Measurements from ENCODE around the gene ZNF574.

The ZNF574 gene

GRCh38 chr19:42130254-42130573 lies 54.2 kb downstream of the ZNF574 start:
- no peak for DNase-seq
